ENCODE results near the gene KANK4. TPM values are rescaled to one million over a fixed set of nuclear protein-coding genes. Genes with fewer than 3 reads are reported as not detected.

Gene KANK4
- total and polyA plus RNA-seq, 2 donors (not counting 1 experiment from before 2014, with no cell fraction given), result not detected

DNA sequence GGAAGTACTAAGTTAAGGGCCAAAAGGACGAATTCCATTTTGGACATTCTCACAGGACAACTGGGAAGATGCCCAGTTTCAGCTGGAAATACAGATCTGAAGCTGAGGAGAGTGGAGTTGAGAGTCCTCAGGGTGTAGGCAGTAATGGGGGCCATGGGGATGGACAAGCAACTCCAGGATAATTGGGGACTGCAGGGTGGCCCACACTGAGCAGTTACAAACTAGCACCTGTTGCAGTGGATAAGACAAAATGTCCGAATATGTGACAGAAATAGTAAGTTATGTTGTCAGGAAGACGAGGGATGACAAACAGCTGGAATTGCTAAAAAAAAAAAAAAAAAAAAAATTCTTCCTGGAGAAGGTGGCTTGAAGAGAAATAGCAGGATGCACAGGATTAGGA, 34.6 kb upstream of the KANK4 start:
- H3K36me3 ChIP-seq (replicated peaks in 1 of 2; ENCODE audit: control extremely low read depth in 1 of 2, control insufficient read depth in 1 of 2, extremely low read depth in 1 of 2, insufficient read depth in 2 of 2, low read length in 1 of 2), result no peaks in the 10 kb centered on the region
- Mint-ChIP-seq H3K9me3 (ENCODE audit: insufficient read depth) (no peaks in the 10 kb centered on the region), H3K4me1 (no peaks in the 10 kb centered on the region), H3K27me3 (no peaks in the 10 kb centered on the region), H3K27ac (no peak overlapping the region), H3K4me3 (no peak overlapping the region)
- ATAC-seq (ENCODE audit: low read depth), result no peak
- no peak overlapping the region for H2AFZ ChIP-seq (ENCODE audit: insufficient read depth, low read depth, low read length, poor library complexity, severe bottlenecking)
- no peaks in the 10 kb centered on the region for H3K9me3 ChIP-seq (ENCODE audit: control extremely low read depth in 1 of 3, control insufficient read depth in 2 of 3, insufficient read depth in 1 of 3, low read length in 2 of 3)
- H4K20me1 ChIP-seq (ENCODE audit: control insufficient read depth, insufficient read depth, low read length, poor library complexity, severe bottlenecking), result no peaks in the 10 kb centered on the region
- ChIA-PET CTCF (no interaction called here), POLR2A (no interaction called here)
- WGBS (ENCODE audit: insufficient coverage), result 53% methylated on average over 1 of the region's 3 CpGs
- H3K27me3 ChIP-seq (replicated peaks in 1 of 4; ENCODE audit: control extremely low read depth in 1 of 4, control insufficient read depth in 3 of 4, insufficient read depth in 4 of 4, low read length in 3 of 4), result no peaks in the 10 kb centered on the region
- no peak for DNase-seq
- no peak for TF ChIP-seq EZH2 (IDR thresholded peaks at IDR 0.05; ENCODE audit: borderline replicate concordance, insufficient read depth, low read depth, low read length, poor library complexity, severe bottlenecking)
- TF ChIP-seq, protein P1, sequence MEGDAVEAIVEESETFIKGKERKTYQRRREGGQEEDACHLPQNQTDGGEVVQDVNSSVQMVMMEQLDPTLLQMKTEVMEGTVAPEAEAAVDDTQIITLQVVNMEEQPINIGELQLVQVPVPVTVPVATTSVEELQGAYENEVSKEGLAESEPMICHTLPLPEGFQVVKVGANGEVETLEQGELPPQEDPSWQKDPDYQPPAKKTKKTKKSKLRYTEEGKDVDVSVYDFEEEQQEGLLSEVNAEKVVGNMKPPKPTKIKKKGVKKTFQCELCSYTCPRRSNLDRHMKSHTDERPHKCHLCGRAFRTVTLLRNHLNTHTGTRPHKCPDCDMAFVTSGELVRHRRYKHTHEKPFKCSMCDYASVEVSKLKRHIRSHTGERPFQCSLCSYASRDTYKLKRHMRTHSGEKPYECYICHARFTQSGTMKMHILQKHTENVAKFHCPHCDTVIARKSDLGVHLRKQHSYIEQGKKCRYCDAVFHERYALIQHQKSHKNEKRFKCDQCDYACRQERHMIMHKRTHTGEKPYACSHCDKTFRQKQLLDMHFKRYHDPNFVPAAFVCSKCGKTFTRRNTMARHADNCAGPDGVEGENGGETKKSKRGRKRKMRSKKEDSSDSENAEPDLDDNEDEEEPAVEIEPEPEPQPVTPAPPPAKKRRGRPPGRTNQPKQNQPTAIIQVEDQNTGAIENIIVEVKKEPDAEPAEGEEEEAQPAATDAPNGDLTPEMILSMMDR (IDR thresholded peaks at IDR 0.05), result no peak
- no peak overlapping the region for H3K9ac ChIP-seq (ENCODE audit: low read length)
- no peak overlapping the region for H3K4me3 ChIP-seq (ENCODE audit: control extremely low read depth in 1 of 5, extremely low read depth in 1 of 5, insufficient read depth in 1 of 5, low read depth in 2 of 5, low read length in 4 of 5)
- no peaks in the 10 kb centered on the region for H3K79me2 ChIP-seq (ENCODE audit: control insufficient read depth, insufficient read depth, low read length)
- no peak overlapping the region for H3K27ac ChIP-seq (ENCODE audit: low read length in 2 of 2)
- H3K4me2 ChIP-seq (replicated peaks; ENCODE audit: low read depth, low read length, poor library complexity, severe bottlenecking), result no peak overlapping the region
- H3K4me1 ChIP-seq (ENCODE audit: control insufficient read depth in 2 of 2, insufficient read depth in 2 of 2, low read length in 2 of 2), result no peaks in the 10 kb centered on the region
- intact Hi-C loops (cut with micrococcal nuclease), result no loop called here

DNA sequence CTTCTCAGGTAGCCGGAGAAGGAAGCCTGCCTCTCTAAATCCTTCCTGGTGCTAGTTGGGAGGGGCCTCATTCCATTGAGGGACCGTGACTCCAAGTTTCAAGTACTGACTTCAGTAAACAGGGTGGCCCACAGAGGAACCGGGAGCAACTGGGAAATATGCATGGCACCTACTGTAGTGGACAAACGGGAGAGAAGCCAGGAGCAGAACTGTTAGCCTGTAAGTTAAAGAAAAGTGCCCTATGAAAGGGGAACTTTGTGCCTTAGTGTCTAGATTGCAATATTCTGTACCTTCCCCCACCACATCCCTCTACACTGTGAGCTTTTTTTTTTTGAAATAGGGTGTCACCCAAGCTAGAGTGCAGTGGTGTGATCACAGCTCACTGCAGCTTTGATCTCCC, 33.2 kb upstream of the KANK4 start:
- no peaks in the 10 kb centered on the region for H3K9me3 Mint-ChIP-seq (ENCODE audit: insufficient read depth)
- Histone ChIP-seq H3K4me2 (replicated peaks; ENCODE audit: low read depth, low read length, poor library complexity, severe bottlenecking) (no peak overlapping the region), H3K4me3 (ENCODE audit: control extremely low read depth in 1 of 5, extremely low read depth in 1 of 5, insufficient read depth in 1 of 5, low read depth in 2 of 5, low read length in 4 of 5) (no peak overlapping the region), H4K20me1 (ENCODE audit: control insufficient read depth, insufficient read depth, low read length, poor library complexity, severe bottlenecking) (no peaks in the 10 kb centered on the region), H3K9me3 (ENCODE audit: control extremely low read depth in 1 of 3, control insufficient read depth in 2 of 3, insufficient read depth in 1 of 3, low read length in 2 of 3) (no peaks in the 10 kb centered on the region), H3K79me2 (ENCODE audit: control insufficient read depth, insufficient read depth, low read length) (no peaks in the 10 kb centered on the region), H3K27me3 (replicated peaks in 1 of 4; ENCODE audit: control extremely low read depth in 1 of 4, control insufficient read depth in 3 of 4, insufficient read depth in 4 of 4, low read length in 3 of 4) (no peaks in the 10 kb centered on the region), H3K27ac (ENCODE audit: low read length in 2 of 2) (no peak overlapping the region), H3K36me3 (replicated peaks in 1 of 2; ENCODE audit: control extremely low read depth in 1 of 2, control insufficient read depth in 1 of 2, extremely low read depth in 1 of 2, insufficient read depth in 2 of 2, low read length in 1 of 2) (no peaks in the 10 kb centered on the region), H3K4me1 (ENCODE audit: control insufficient read depth in 2 of 2, insufficient read depth in 2 of 2, low read length in 2 of 2) (no peaks in the 10 kb centered on the region), H3K9ac (ENCODE audit: low read length) (no peak overlapping the region), H2AFZ (ENCODE audit: insufficient read depth, low read depth, low read length, poor library complexity, severe bottlenecking) (no peak overlapping the region)
- no peak for TF ChIP-seq EZH2 (IDR thresholded peaks at IDR 0.05; ENCODE audit: borderline replicate concordance, insufficient read depth, low read depth, low read length, poor library complexity, severe bottlenecking)
- TF ChIP-seq, protein P1 (IDR thresholded peaks at IDR 0.05), result no peak
- H3K27ac Mint-ChIP-seq, result no peak overlapping the region
- ChIA-PET POLR2A (no interaction called here), CTCF (no interaction called here)
- ATAC-seq (ENCODE audit: low read depth) (no peak), DNase-seq (no peak)
- no peak overlapping the region for H3K4me3 Mint-ChIP-seq
- intact Hi-C loops (cut with micrococcal nuclease), result no loop called here
- H3K27me3 Mint-ChIP-seq, result no peaks in the 10 kb centered on the region
- no peaks in the 10 kb centered on the region for H3K4me1 Mint-ChIP-seq
- WGBS (ENCODE audit: insufficient coverage), result 83% methylated on average over 3 of the region's 4 CpGs

Measured in B cell (primary cell).